GM18909 (cell line): ENCODE measurements around the gene FOXN3.

Experiments used
- ATAC-seq: cut with Tn5 transposase; IDR thresholded peaks from one replicate; pipeline ENCODE4 v1.9.1; 2021; ENCODE audit warnings: mild to moderate bottlenecking; ENCODE audit not compliant: unreplicated experiment, poor library complexity

The FOXN3 gene

DNA sequence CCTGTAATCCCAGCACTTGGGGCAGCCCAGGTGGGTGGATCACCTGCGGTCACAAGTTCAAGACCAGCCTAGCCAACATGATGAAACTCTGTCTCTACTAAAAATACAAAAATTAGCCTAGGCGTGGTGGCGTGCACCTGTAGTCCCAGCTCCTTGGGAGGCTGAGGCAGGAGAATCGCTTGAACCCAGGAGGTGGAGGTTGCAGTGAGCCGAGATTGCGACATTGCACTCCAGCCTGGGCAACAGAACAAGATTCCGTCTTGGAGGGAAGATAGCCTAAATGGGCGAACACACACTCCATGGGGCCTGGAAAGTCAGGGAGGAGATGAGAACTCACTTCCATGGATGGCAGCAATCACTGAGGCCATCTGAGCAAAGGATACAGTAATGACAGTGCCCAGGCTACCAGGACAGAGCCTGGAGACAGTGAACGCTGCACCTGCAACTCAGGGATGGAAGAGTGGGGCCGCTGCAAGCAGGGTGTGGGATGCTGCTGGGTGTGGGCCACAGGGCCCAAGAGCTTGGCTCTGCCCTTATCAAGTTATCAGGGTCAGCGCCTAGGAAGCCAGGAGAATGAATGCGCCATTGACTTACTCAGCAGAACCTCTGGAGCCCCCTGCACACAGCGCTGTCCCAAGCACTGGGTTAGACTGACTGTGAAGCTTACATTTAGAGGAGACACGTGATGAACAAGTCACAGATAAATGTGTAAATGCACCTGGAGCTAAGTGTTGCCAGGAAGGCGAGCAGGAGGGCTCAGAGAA is 28.9 kb downstream of the FOXN3 start:
- no peak for ATAC-seq

DNA sequence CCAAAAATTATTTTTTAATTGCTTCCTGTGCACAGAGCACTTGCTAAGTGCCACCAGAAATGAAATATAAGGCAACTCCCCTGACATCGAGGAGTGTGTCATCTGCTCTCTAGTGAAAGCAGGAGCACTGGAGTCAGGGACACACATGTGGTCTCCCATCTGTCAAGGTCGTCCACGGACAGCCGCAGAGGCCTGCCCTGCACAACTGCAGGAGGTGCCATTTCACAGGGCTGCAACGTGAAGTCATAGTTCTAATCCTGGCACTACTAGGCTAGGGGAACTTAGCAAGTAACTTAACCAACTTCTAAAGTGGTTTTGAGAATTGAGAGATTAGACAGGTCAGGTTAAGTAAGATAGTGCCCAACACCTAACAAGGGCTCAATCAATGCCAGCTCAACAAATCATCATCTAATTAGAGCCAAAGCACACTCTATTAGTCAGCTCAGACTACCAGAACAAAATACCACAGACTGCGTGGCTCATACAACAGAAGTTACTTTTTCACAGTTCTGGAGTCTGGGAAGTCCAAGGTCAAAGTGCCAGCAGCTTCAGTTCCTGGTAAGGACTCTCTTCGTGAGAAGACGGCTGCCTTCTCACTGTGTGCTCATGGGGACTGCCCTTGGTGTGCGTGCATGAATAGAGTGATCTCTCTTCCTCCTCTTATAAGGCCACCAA is 30.7 kb downstream of the FOXN3 start:
- ATAC-seq, result no peak

DNA sequence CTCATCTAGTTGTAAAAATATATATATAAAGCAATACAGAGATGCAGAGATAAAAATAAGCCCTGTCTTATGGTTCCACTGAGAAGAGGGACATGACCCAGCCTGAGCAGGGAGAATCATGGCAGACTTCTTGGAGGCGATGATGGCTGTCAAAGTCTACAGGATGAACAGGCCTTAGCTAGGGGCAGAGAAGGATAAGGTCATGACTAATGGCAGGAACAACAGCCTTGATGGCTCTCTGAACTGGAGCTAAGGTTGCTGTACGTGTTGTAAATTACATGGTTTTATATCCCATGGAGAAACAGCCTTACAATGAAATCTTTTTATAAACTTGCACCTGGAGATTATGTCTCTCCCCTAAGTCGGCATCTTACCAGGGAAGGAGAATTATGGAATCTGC is 32.4 kb downstream of the FOXN3 start:
- ATAC-seq, result no peak

DNA sequence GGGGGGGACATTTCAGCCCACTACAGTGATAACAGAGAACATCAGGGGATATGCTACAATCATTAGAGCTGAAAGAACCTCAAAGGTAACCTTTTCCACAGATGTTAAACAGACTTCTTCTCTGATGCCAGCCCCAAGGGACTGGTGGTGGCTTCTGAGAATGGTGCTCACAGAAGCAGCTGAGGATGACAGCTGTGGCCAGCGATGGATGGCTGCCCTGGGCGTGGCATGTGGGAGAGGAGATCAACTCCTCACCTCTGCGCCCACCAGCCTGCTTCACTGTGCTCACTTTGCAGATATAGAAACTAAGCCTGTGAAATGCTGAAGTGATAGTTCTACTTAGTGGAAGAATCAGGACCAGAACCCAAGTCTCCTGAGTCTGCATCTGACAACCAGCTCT is 33.0 kb downstream of the FOXN3 start:
- ATAC-seq, result peak; percentile 92

DNA sequence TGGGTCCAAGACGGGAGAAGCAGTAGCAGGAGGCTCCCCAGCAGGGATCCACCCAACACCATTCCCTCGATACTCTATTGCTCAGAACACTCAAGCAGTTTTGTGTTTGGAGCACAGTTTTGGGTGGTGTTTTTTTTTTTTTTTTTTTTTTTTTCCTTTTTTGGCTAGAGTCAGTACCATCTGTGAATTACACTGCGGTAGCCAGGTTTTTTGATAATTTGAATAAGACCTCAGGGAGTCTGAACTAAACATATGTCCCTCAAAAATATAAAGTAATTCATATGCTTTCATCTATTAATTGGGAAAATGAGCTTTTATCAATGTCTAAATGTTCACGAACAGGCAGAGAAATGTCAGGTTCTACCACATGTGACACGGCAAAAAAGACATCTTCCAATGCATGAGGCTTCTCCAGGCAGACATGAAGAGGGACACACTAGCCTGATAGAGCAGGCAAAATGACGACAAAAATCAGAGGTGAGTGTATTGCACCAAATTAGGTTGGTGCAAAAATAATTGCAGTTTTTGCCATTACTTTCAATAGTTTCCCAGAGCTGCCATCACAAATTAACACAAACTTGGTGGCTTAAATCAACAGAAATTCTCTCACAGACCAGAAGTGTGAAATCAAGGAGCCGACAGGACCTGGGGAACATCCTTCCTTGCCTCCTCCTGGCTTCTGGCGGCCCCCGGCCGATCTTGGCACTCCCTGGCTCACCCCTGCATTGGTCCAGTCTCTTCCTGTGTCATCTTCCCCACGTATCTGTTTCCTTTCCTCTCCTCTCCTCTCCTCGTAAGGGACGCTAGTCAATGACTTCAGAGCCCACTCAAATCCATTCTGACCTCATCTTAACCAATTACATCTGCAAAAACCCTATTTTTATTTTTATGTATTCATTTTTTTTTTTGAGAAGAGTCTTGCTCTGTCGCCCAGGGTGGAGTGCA is 33.9 kb downstream of the FOXN3 start:
- ATAC-seq, result no peak

DNA sequence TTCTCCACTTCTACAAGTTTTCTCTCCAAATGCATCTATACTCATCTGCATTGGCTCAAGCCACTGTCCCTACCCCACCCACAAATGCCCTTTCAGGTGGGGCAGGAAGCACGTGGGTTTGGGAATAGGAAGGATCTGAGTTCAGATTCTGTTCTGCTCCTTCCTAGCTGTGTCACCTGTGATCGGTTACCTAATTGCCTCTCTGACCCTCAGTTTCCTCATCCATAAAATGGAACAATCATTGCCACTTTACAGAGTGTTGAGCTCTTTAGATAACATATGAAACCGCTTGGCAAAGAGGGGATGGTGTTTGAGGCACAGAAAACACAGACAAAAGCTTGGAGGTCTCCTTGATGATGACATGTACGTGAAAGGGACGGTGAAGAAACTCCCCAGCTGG is 34.5 kb downstream of the FOXN3 start:
- no peak for ATAC-seq

DNA sequence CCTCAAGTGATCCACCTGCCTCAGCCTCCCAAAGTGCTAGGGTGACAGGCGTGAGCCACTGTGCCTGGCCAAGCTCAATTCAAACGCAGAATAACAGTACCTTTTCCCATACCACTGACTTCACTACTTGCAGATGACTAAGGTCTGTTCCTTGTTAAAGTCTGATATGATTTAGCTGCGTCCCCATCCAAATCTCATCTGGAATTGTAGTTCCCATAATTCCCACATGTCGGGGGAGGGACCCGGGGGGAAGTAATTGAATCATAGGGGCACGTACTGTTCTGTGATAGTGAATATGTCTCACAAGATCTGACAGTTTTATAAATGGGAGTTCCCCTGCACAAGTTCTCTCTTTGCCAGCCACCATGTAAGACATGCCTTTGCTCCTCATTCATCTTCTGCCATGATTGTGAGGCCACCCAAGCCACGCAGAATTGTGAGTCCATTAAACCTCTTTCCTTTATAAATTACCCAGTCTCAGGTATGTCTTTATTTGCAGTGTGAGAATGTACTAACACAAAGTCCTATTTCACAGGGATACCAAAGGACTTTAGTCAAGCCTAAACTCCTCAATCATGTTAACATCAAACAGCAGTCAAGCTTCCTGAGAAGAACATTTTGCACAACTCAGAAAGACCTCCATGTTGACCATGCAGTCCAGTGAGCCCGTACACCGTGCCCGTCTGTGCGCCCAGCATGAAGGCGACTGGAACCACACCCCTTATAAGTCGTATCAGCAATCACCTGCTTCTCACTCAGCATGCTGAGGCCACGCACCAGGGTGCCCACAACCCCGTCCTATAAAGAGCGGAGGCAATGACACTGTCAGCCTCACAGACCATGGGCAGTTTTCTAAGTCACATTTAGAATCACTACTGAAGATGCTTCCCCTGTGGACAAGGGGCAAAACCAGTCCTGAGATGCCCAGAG is 36.9 kb downstream of the FOXN3 start:
- ATAC-seq, result no peak

DNA sequence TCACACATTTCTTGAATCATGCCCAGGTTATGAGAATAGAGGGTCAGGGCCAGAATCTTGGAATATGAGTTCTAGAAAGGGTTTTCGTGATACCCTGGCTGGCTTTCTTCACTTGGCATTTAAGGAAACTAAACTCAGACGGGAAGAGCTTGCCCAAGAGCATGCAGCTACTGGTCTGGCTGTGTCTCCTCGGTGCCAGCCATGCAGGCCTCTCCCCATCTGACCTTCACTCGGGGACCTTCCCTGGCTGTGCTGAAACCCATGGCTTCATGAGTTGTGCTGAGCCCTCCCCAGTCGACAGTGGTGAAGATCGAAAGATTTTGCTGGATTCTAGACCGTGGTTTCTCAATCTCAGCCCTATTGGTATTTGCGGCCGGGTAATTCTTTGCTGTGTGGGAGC is 38.0 kb downstream of the FOXN3 start:
- ATAC-seq, result no peak

DNA sequence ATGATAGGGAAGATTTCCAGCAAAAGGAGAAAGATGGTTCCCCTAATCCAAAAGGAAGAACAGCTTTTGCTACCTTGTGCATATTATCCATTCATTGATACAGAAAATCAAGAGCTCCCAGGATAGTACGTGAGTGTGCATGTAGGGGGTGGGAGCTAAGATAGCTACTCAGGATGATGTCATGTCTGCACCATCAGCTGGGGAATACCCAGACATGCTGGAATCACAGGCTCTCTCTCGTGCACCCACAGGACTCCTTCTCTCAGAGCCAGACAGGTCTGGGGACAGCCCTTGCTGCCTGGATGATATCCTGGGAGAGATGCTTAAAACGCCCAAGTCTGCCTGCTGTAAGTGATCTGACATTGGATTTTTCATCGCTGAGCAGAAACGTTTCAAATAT is 38.9 kb downstream of the FOXN3 start:
- ATAC-seq, result peak; percentile 81

DNA sequence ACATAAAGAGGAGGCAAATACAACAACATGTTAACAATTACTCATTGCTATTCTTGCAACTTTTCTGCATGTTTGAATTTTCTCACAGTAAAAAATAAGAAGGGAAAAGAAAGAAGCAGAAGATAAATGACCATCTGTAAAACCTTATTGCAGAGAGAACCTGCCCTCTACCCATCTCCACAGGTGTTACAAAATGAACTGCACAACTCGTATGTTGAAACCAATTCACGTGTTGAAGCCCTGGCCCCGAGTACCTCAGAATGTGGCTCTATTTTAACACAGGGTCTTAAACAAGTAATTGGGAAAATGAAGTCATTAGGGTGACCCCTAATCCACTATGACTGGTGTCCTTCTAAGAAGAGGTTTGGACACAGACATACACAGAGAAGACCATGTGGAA is 39.5 kb downstream of the FOXN3 start:
- ATAC-seq, result no peak

DNA sequence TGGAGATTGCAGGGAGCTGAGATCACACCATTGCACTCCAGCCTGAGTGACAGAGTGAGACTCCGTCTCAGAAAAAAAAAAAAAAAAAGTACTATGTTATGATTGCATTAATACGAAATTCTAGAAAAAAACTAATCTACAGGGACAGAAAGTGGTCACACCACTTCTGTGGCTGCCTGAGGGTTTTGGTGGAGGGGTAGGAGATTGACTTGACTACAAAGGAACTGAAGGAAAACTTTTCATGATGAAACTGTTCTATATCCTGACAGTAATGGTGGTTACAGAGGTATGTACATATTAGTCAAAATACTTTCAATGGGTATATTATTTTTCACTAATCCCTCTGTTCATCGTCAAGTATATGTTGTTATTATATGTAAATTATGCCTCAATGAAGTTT is 42.1 kb downstream of the FOXN3 start:
- no peak for ATAC-seq

DNA sequence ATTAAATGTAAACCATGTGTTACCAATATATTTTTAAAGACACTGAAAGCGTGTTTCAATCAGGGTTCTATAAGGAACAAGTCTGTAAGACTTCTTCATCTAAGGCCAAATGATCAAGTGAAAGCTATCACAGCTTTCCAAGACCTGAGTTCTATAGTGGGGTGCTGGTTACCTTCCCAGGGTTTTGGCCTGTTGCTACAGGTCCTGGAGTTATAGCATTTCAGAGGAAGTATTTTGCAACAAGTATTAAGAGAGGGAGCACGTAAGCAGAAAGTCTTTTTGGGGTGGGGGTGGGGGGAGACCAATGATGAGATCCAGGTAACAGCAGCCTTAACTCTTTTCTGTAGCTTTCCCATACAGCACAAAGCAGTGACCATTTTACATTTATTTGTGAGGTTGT is 43.8 kb downstream of the FOXN3 start:
- ATAC-seq, result no peak

DNA sequence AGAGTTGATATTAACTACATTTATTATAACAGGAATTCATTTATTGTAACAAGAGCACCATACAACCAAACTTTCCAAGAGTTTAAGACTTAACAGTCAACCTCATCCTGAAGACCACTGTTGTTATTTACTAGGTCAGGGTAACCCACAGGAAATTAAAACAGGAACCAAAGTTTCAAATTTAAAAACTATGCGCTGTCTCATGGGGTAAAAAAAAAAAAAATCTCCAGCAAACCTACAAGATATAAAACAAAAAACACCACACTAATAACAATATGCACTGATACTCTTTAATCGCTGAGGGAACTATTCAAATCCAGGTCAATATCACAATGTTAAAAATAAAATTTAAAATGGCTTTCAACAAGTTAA is 44.5 kb downstream of the FOXN3 start:
- ATAC-seq, result no peak

DNA sequence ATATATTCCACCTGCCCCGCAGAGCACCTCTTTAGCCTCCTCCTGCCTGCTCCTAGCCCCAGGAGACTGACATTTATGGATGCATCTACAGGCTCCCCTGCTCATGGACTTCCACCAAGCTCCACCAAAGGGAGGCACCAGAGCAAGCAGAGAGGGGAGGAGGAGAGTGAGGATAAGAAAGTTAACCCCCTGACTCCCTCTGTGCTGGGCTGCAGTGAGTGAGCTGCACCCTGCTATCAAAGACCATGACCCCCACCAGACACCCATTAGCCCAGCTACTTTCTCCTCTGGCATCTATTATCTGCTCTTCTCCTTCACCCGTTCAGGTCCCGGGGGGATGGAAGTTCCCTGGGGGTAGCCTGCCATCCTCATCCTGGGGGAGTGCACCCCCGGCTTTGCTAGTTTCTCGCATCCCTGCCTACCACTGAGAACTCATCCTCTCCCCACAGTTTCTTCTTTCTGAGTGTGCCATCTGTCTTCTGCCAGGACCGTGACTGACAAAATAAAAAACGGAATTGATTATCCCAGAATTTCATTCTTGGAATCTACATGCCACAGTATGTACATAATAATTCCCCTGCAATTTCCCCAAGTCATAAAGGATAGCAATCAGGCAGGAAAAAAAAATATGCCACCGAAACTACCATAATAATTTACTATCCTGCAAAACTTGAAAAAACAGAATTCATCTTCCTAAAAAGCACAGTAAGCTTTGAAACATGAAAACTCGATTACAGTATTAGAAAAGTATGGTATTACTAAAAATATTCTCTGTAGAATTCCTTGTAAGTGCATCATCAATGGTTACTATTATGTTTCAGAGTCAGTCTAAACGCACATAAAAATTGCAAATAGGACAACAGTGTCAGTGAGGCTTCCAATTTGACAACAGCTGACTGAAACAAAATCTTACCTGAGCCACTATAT is 45.2 kb downstream of the FOXN3 start:
- no peak for ATAC-seq

DNA sequence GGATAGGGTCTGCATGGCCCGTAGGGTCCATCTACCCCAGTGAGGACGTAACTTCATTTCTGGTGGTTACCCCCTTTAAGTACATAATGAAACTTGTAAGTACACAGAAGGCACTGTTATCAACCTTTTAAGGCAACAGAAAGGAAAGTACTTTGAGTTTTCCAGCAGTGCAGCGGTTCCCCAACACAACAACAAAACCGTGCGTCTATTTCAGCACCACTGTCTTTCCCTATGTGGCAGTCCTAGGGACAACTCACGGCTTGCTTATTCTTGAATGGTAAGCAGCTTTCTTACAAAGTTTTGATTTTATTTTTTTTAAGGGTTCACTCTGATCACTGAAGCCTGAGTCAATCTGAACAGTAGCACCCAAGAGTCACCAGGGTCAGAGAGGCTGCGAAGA is 46.3 kb downstream of the FOXN3 start:
- no peak for ATAC-seq

DNA sequence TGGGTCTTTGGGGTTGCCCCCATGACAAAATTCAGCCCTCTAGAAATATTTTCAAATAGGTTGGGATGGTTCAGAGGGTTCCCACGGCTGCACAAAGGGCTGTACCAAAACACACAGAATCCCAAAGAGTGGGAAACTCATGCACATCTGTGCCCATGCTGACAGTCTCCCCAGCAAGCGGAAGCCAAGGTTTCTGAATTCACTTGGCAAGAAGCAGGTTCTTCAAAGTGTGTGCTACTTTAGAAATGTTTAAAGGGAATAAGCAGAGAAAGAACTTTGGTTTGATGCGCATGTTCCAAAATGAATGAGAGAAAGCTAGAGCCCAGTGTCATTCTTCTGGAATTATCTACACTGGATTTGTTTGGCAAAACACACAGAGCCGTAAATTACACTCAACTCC is 46.7 kb downstream of the FOXN3 start:
- ATAC-seq, result no peak

DNA sequence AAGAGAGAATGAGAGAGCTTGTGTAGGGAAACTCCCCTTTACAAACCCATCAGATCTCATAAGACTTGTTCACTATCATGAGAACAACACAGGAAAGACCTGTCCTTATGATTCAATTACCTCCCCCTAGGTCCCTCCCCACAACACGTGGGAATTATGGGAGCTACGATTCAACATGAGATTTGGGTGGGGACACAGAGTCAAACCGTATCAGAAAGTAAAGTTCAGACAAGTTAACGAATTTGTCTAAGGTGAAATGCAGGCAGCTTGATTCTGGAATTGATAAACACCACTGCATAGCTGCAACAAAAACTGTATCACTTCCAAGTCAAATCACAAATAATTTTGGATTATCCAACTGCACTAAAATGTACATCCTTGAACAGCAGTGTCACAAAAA is 47.4 kb downstream of the FOXN3 start:
- ATAC-seq, result no peak

DNA sequence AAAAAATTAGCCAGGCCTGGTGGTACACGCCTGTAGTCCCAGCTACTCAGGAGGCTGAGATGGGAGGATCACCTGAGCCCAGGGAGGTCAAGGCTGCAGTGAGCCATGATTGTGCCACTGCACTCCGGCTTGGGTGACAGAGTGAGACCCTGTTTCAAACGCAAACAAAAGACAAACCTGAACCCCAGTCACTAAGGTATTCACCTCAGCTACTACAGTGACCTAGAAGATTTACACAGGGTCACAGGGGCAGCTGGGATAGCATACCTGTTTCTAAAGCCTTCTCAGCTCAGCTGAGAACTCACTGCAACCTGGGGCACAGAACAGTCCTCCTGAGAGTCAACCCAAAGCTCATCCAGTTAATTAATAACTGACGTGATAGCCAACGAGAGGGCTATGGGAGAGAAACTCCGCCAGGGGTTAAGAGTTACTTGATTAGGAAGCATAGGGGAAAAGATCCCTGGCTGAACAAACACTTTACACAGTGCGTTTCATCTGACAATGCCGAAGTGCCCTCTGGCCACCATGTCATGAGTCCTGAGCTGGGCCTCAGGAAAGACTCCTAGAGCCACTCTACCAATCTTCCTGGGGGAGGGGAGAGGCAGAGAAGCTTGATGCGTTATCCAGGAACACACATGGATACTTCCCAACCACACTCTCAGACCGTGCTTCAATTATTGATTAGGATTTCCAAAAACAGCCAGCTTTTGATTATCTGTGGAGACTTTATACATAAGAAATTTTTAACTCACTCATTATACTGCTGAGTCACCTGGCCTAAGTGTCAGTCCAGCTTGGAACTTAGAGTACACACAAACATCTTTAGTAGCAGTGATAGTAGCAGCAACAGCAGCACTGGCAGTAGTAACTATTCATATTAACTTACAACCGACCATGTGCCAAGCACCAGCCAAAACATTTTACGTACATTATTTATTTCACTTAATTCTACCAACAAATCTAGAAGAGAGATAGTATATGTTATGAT is 48.2 kb downstream of the FOXN3 start:
- ATAC-seq, result no peak
